Measurements from ENCODE around the gene FRMD3. TPM values are rescaled to one million over a fixed set of nuclear protein-coding genes. Genes with fewer than 3 reads are reported as not detected.

FRMD3 gene
- total RNA-seq, 1 experiment from 2014 or later: 1.4 TPM

DNA sequence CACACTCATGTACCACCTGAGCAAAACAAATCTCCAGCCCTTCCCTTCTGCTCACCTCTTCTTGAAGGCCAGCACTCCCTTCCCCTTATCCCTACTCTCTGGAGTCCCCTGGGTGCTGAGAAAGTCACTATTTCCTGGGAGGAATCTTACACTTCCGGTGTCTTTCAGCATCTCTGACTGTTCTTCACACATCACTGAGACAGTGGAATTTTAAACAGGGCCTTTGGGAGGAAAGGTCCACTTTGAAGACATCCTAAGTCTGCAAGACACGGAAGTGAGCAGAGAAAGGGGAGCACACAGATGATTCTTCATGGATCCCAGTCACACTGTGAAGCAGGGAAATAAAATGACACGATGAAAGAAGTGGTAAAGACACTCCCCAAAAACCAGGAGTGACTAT is 25.6 kb downstream of the FRMD3 start:
- H3K27me3 Mint-ChIP-seq (ENCODE audit: low read depth): peaks cover under 1% of the 10 kb centered on the region; the same call in 1 of the 2 replicates
- no peak for ATAC-seq
- H3K9me3 Mint-ChIP-seq: peaks cover 12% of the 10 kb centered on the region; the same call in 1 of the 2 replicates
- H3K4me1 Mint-ChIP-seq: peaks cover 5% of the 10 kb centered on the region
- ChIA-PET CTCF (no interaction called here), POLR2A (no interaction called here)
- TF ChIP-seq, protein P1, sequence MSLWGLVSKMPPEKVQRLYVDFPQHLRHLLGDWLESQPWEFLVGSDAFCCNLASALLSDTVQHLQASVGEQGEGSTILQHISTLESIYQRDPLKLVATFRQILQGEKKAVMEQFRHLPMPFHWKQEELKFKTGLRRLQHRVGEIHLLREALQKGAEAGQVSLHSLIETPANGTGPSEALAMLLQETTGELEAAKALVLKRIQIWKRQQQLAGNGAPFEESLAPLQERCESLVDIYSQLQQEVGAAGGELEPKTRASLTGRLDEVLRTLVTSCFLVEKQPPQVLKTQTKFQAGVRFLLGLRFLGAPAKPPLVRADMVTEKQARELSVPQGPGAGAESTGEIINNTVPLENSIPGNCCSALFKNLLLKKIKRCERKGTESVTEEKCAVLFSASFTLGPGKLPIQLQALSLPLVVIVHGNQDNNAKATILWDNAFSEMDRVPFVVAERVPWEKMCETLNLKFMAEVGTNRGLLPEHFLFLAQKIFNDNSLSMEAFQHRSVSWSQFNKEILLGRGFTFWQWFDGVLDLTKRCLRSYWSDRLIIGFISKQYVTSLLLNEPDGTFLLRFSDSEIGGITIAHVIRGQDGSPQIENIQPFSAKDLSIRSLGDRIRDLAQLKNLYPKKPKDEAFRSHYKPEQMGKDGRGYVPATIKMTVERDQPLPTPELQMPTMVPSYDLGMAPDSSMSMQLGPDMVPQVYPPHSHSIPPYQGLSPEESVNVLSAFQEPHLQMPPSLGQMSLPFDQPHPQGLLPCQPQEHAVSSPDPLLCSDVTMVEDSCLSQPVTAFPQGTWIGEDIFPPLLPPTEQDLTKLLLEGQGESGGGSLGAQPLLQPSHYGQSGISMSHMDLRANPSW (CRISPR knock-in tag; conservative IDR thresholded peaks at IDR 0.05; ENCODE audit: low read depth): no peak
- no peak for TF ChIP-seq ZBTB21 (CRISPR knock-in tag; IDR thresholded peaks at IDR 0.05; ENCODE audit: borderline replicate concordance)
- TF ChIP-seq, protein P2, sequence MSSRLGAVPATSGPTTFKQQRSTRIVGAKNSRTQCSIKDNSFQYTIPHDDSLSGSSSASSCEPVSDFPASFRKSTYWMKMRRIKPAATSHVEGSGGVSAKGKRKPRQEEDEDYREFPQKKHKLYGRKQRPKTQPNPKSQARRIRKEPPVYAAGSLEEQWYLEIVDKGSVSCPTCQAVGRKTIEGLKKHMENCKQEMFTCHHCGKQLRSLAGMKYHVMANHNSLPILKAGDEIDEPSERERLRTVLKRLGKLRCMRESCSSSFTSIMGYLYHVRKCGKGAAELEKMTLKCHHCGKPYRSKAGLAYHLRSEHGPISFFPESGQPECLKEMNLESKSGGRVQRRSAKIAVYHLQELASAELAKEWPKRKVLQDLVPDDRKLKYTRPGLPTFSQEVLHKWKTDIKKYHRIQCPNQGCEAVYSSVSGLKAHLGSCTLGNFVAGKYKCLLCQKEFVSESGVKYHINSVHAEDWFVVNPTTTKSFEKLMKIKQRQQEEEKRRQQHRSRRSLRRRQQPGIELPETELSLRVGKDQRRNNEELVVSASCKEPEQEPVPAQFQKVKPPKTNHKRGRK (CRISPR knock-in tag; IDR thresholded peaks at IDR 0.05; ENCODE audit: borderline replicate concordance): no peak
- TF ChIP-seq ZNF396 (CRISPR knock-in tag; IDR thresholded peaks at IDR 0.05; ENCODE audit: borderline replicate concordance): no peak
- TF ChIP-seq, protein P3, sequence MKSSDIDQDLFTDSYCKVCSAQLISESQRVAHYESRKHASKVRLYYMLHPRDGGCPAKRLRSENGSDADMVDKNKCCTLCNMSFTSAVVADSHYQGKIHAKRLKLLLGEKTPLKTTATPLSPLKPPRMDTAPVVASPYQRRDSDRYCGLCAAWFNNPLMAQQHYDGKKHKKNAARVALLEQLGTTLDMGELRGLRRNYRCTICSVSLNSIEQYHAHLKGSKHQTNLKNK (CRISPR knock-in tag; IDR thresholded peaks at IDR 0.05): no peak
- TF ChIP-seq TP53 (CRISPR knock-in tag; IDR thresholded peaks at IDR 0.05): no peak
- TF ChIP-seq, protein P4, sequence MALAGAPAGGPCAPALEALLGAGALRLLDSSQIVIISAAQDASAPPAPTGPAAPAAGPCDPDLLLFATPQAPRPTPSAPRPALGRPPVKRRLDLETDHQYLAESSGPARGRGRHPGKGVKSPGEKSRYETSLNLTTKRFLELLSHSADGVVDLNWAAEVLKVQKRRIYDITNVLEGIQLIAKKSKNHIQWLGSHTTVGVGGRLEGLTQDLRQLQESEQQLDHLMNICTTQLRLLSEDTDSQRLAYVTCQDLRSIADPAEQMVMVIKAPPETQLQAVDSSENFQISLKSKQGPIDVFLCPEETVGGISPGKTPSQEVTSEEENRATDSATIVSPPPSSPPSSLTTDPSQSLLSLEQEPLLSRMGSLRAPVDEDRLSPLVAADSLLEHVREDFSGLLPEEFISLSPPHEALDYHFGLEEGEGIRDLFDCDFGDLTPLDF (CRISPR knock-in tag; IDR thresholded peaks at IDR 0.05): no peak
- H3K36me3 Mint-ChIP-seq: no peaks in the 10 kb centered on the region
- no peak overlapping the region for H3K4me3 Mint-ChIP-seq
- H3K27ac Mint-ChIP-seq: no peak overlapping the region
- DNase-seq (ENCODE audit: low spot score): no peak

DNA sequence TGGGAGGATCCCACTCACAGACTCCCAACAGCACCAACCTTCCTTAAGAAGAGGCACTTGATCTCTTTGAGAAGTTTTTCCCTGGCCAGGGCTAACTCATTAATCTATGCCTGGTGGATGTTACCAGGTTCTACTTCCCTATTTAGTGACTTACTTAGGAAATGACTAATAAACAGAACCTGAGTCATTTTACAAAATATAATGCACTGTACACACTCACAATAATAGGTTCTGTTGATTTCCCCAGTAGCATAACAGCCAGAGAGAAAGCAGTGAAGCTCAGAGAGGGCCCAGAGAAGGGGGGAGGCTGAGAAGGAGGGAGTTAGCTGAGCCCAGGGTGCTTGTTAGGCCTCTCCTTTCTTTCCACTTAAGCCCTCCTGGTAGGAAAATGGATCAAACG is 27.1 kb downstream of the FRMD3 start:
- no peak for TF ChIP-seq GRHL2 (CRISPR knock-in tag; IDR thresholded peaks at IDR 0.05; ENCODE audit: insufficient replicate concordance, severe bottlenecking)
- TF ChIP-seq, protein P5, sequence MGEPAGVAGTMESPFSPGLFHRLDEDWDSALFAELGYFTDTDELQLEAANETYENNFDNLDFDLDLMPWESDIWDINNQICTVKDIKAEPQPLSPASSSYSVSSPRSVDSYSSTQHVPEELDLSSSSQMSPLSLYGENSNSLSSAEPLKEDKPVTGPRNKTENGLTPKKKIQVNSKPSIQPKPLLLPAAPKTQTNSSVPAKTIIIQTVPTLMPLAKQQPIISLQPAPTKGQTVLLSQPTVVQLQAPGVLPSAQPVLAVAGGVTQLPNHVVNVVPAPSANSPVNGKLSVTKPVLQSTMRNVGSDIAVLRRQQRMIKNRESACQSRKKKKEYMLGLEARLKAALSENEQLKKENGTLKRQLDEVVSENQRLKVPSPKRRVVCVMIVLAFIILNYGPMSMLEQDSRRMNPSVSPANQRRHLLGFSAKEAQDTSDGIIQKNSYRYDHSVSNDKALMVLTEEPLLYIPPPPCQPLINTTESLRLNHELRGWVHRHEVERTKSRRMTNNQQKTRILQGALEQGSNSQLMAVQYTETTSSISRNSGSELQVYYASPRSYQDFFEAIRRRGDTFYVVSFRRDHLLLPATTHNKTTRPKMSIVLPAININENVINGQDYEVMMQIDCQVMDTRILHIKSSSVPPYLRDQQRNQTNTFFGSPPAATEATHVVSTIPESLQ (CRISPR knock-in tag; IDR thresholded peaks at IDR 0.05): no peak
- ChIA-PET POLR2A (no interaction called here), CTCF (interaction anchor here (1.3 kb wide), 1 partner anchor 177 kb away, joined by 5 read pairs; no protein-coding TSS in a partner anchor)
- ATAC-seq (no peak), DNase-seq (ENCODE audit: low spot score) (no peak)
- no peaks in the 10 kb centered on the region for H3K27me3 Mint-ChIP-seq (ENCODE audit: low read depth)
- H3K36me3 Mint-ChIP-seq: no peaks in the 10 kb centered on the region
- peaks cover 10% of the 10 kb centered on the region; the same call in 1 of the 2 replicates for H3K9me3 Mint-ChIP-seq
- H3K4me1 Mint-ChIP-seq: peaks cover 5% of the 10 kb centered on the region
- no peak overlapping the region for H3K27ac Mint-ChIP-seq
- no peak overlapping the region for H3K4me3 Mint-ChIP-seq

DNA sequence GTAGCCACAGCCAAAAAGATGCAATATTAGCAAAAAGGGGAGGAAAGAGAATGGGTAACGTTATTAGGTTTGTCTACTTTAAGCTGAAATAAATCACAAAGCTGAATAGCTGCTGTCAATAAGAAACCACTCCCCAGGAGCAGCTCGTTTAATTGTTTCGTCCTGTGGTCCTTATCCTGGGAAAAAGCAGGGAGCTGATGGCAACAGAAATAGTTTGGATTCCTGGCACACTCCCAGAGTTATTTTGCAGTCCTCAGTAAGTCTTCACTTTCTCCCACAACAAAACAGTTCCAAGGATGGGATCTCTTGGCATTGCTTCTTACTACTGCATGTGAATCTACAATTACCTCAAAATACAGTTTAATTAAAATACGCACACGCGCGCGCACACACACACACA is 28.8 kb downstream of the FRMD3 start:
- Mint-ChIP-seq H3K4me1 (peaks cover 5% of the 10 kb centered on the region), H3K27me3 (ENCODE audit: low read depth) (no peaks in the 10 kb centered on the region), H3K36me3 (no peaks in the 10 kb centered on the region), H3K4me3 (no peak overlapping the region), H3K9me3 (peaks cover 9% of the 10 kb centered on the region; the same call in 1 of the 2 replicates), H3K27ac (no peak overlapping the region)
- DNase-seq (ENCODE audit: low spot score) (no peak), ATAC-seq (no peak; the same call in 1 of the 2 replicates)
- ChIA-PET CTCF (interaction anchor here (0.6 to 1.7 kb wide), 4 partner anchors 29 to 670 kb away, joined by 3 to 5 read pairs (median 4); partner anchors contain the start of gene FRMD3), POLR2A (interaction anchor here (0.5 kb wide), 1 partner anchor 17 kb away, joined by 3 read pairs; no protein-coding TSS in a partner anchor)
- TF ChIP-seq JAZF1 (CRISPR knock-in tag; IDR thresholded peaks at IDR 0.05) (no peak), RELA (CRISPR knock-in tag; IDR thresholded peaks at IDR 0.05; ENCODE audit: borderline replicate concordance) (no peak), SMAD4 (CRISPR knock-in tag; IDR thresholded peaks at IDR 0.05) (no peak), NR1H2 (CRISPR knock-in tag; IDR thresholded peaks at IDR 0.05) (no peak), CREB1 (CRISPR knock-in tag; IDR thresholded peaks at IDR 0.05) (no peak), ZNF416 (CRISPR knock-in tag; IDR thresholded peaks at IDR 0.05) (no peak), GTF2I (CRISPR knock-in tag; conservative IDR thresholded peaks at IDR 0.05) (no peak), CREM (CRISPR knock-in tag; IDR thresholded peaks at IDR 0.05) (no peak)
- TF ChIP-seq, protein P3 (CRISPR knock-in tag; IDR thresholded peaks at IDR 0.05): no peak
- TF ChIP-seq, protein P6, sequence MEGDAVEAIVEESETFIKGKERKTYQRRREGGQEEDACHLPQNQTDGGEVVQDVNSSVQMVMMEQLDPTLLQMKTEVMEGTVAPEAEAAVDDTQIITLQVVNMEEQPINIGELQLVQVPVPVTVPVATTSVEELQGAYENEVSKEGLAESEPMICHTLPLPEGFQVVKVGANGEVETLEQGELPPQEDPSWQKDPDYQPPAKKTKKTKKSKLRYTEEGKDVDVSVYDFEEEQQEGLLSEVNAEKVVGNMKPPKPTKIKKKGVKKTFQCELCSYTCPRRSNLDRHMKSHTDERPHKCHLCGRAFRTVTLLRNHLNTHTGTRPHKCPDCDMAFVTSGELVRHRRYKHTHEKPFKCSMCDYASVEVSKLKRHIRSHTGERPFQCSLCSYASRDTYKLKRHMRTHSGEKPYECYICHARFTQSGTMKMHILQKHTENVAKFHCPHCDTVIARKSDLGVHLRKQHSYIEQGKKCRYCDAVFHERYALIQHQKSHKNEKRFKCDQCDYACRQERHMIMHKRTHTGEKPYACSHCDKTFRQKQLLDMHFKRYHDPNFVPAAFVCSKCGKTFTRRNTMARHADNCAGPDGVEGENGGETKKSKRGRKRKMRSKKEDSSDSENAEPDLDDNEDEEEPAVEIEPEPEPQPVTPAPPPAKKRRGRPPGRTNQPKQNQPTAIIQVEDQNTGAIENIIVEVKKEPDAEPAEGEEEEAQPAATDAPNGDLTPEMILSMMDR (IDR thresholded peaks at IDR 0.05): no peak
- TF ChIP-seq, protein P7, sequence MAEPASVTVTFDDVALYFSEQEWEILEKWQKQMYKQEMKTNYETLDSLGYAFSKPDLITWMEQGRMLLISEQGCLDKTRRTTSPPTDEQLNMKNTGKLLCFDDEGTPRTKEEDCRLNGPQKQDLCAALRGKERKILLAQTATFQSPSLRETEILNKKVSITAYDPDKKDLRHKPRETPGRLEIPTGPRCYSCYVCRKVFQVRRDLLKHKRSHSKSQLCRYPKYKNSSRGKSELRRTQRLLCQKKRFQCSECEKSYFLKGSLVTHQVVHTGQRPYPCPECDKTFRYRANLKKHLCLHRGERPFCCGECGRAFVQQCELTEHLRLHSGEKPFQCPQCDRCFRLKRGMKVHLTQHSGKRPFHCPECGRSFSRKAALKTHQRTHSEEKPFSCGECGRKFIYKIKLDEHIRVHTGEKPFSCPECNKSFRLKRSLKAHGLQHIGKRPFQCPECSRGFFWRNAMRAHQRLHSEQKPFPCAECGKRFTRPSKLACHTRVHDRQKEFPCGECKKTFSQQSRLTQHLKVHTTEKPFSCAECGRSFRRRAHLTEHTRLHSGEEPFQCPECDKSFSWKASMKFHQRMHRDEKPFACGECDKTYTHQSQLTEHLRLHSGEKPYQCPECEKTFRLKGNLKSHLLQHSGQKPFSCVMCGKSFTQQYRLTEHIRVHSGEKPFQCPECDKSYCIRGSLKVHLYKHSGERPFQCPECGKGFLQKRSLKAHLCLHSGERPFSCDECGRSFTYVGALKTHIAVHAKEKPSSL (CRISPR knock-in tag; conservative IDR thresholded peaks at IDR 0.05): no peak

All from WTC11 (cell line).